ENCODE measurements around the gene GNG10. TPM values are rescaled to one million over a fixed set of nuclear protein-coding genes. Genes with fewer than 3 reads are reported as not detected.

Gene GNG10
- total and polyA plus RNA-seq, 12 donors = 23.6 to 127 (median 55.5) TPM

DNA sequence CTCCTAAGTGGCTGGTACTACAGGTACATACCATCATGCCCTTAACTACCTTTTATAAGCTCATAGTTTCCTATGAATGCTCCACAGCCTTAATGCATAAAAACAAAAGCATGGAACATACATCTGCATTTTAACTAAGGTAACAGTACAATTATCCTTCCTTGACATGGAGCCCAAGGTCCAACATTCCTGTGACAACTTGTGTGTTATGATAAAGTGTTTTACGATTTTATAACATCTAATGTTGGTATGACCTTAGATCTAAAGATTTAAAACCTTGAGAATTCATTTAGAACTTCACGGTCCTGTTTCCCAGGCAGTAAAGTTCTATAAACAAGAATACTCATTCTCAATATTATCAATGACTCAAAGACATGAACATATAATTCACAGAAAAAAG is 43.1 kb downstream of the GNG10 start:
- Histone ChIP-seq H3K27me3 (no peaks in the 10 kb centered on the region), H3K4me3 (no peak overlapping the region), H3K4me1 (replicated peaks in 1 of 2) (no peaks in the 10 kb centered on the region), H3K27ac (no peak overlapping the region), H3K36me3 (replicated peaks in 1 of 2) (no peaks in the 10 kb centered on the region), H3K9me3 (replicated peaks in 1 of 3) (no peaks in the 10 kb centered on the region)
- intact Hi-C loops (cut with DNase I) = no loop called here
- no peak for DNase-seq
- TF ChIP-seq, protein P1, sequence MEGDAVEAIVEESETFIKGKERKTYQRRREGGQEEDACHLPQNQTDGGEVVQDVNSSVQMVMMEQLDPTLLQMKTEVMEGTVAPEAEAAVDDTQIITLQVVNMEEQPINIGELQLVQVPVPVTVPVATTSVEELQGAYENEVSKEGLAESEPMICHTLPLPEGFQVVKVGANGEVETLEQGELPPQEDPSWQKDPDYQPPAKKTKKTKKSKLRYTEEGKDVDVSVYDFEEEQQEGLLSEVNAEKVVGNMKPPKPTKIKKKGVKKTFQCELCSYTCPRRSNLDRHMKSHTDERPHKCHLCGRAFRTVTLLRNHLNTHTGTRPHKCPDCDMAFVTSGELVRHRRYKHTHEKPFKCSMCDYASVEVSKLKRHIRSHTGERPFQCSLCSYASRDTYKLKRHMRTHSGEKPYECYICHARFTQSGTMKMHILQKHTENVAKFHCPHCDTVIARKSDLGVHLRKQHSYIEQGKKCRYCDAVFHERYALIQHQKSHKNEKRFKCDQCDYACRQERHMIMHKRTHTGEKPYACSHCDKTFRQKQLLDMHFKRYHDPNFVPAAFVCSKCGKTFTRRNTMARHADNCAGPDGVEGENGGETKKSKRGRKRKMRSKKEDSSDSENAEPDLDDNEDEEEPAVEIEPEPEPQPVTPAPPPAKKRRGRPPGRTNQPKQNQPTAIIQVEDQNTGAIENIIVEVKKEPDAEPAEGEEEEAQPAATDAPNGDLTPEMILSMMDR (IDR thresholded peaks at IDR 0.05) = no peak
- no peak for TF ChIP-seq POLR2A (IDR thresholded peaks at IDR 0.05)
- 61 to 70% (median 68%) methylated on average over 2 of the region's 2 CpGs for WGBS, 4 donors

DNA sequence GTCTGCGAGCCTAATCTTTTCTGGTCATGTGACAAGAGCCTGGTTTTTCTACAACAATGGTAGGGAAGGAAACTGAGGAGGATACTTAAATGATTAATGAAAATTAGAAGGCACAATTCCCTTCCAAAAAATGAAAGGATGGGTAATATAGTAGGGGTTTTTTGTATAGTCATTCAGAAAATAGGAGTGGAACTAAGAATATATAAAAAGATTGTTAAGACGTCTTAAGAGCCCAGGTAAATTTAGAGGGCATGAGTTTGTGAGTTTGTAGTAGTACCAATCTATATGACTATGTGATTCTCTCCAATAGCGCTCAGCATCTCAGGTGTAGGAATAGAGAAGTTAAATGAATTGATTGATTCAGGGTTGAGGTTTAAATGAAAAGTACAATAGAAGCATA is 50.1 kb downstream of the GNG10 start:
- Histone ChIP-seq H3K27ac (no peak overlapping the region), H3K4me3 (no peak overlapping the region), H3K4me1 (replicated peaks in 1 of 2) (no peaks in the 10 kb centered on the region), H3K36me3 (replicated peaks in 1 of 2) (no peaks in the 10 kb centered on the region), H3K9me3 (replicated peaks in 1 of 3) (no peaks in the 10 kb centered on the region), H3K27me3 (no peaks in the 10 kb centered on the region)
- TF ChIP-seq, protein P1 (IDR thresholded peaks at IDR 0.05) = no peak
- no peak for TF ChIP-seq POLR2A (IDR thresholded peaks at IDR 0.05)
- intact Hi-C loops (cut with DNase I) = no loop called here
- no peak for DNase-seq
- 95 to 98% (median 97%) methylated on average over 3 of the region's 3 CpGs for WGBS, 4 donors

DNA sequence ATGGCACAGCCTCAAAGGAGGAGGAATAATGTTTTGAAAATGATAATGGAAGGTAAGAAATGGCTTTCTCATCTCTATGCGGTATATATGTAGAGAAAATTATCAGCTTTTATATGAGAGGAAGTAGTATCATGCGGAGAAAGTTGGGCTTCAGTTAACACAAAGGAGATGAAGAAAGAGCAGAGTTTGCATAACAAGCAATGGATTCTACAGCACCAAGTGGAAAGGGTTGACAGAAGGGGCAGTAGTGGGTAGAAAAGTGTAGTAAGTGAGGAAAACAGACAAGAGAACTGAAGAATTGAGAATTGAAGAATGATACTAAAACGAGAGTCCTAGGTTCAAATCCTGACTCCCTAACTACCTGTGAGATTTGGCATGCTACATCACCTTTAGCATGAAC is 51.0 kb downstream of the GNG10 start:
- Histone ChIP-seq H3K27ac (no peak overlapping the region), H3K4me3 (no peak overlapping the region), H3K4me1 (replicated peaks in 1 of 2) (no peaks in the 10 kb centered on the region), H3K36me3 (replicated peaks in 1 of 2) (no peaks in the 10 kb centered on the region), H3K27me3 (no peaks in the 10 kb centered on the region), H3K9me3 (replicated peaks in 1 of 3) (no peaks in the 10 kb centered on the region)
- WGBS, 4 donors = 91 to 96% (median 96%) methylated on average over 3 of the region's 3 CpGs
- no peak for TF ChIP-seq POLR2A (IDR thresholded peaks at IDR 0.05)
- TF ChIP-seq, protein P1 (IDR thresholded peaks at IDR 0.05) = no peak
- intact Hi-C loops (cut with DNase I) = no loop called here
- DNase-seq = no peak

DNA sequence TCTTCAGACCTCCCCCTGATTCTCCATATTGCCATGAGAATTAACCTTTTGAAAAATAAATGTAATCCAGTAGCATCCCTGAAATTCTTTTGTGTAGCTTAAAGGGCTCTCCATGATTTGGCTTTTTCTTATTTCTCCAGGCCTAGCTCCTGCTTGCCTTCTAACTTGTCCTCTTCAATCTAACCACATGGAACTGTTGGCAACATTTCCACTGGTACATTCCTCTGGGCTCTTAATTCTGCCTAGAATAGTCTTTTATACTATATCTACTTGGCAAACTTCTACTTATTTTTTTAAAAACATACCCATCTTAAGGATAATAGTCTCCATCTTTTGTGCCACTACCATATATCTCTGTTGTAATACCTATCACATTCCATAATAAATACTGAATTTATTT is 54.1 kb downstream of the GNG10 start:
- no peak for TF ChIP-seq POLR2A (IDR thresholded peaks at IDR 0.05)
- TF ChIP-seq, protein P1 (IDR thresholded peaks at IDR 0.05) = no peak
- Histone ChIP-seq H3K27ac (no peak overlapping the region), H3K4me1 (replicated peaks in 1 of 2) (no peaks in the 10 kb centered on the region), H3K9me3 (replicated peaks in 1 of 3) (no peaks in the 10 kb centered on the region), H3K27me3 (no peaks in the 10 kb centered on the region), H3K4me3 (no peak overlapping the region), H3K36me3 (replicated peaks in 1 of 2) (no peaks in the 10 kb centered on the region)
- intact Hi-C loops (cut with DNase I) = no loop called here
- DNase-seq = no peak

Data from adrenal gland (tissue), 12 donors.